ENCODE measurements around the gene SLC25A48.

The SLC25A48 gene

DNA sequence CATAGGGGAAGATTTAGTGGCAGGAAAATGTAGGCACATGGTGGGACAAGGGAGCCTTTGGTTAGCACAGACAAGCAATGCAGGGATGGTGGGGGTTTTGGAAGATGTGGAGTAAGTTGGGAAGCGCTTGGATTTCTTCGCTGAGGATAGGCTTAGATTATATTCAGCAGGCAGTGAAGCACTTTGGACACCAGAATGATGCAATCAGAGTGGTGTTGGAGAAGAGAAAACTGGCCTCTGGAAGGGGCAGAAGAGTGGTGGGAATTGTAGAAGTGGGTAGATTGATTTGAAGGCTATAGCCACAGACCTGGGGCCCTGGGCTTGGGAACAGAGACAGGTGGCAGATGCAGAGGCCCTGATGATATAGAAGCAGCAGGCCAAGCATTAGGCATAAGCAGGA is 28.3 kb downstream of the SLC25A48 start:
- no peak for DNase-seq (ENCODE audit: insufficient read length, low spot score)
- no peak for FAIRE-seq
- no peak for TF ChIP-seq POLR2A (IDR thresholded peaks at IDR 0.05; ENCODE audit: low read depth, low read length)
- no peak for TF ChIP-seq POLR2AphosphoS5 (IDR thresholded peaks at IDR 0.05; ENCODE audit: low read depth, low read length)
- no peak for TF ChIP-seq PAX5 (IDR thresholded peaks at IDR 0.05; ENCODE audit: insufficient read depth, low read length, severe bottlenecking)
- TF ChIP-seq SPI1 (IDR thresholded peaks at IDR 0.05; ENCODE audit: low read depth, low read length) = no peak
- no peak for TF ChIP-seq TAF1 (IDR thresholded peaks at IDR 0.05; ENCODE audit: low read depth, low read length)
- no peak for TF ChIP-seq POU2F2 (IDR thresholded peaks at IDR 0.05; ENCODE audit: low read depth, low read length)

DNA sequence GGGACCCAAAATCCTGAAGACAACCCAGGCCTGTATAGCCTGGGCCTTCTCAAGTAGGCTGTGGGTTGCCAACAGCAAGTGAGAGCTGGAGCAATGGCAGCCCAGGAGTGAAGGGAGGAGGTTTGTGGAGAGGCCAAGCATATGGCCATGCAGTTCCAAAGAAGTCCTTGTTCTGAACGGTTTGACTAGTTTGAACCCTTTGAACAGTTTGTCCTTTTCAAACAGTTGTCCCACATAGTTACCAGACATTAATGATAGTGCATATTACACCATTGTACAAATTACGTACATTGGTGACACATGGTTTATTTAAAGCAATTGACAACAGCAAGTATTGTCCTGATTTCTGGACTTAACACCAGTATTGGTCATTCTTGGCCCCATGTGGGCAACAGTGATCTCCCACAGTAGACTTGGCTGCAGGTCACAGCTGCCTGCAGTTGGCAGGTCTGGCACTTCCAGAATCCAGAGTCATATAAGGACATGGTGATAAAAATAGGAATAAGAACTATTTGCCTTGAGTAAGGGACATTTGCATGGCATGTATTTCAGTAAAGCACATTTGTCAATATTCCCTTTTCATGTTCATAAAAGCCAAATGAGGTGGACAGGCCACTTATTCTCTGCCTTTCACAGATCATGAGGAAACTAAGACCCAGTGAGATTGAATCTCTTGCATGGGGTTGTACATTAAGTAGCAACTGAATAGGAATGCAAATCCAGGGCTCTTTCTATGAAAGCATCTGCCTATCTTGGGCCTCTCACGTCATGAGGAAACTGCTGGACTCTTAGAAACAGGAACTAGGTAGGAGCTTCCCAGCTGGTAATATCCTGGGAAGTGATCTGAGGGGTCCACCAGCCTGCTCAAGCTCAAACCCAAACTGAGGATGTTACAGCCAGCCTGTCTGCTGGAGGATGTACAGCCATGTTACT is 30.3 kb downstream of the SLC25A48 start:
- FAIRE-seq (no peak), DNase-seq (ENCODE audit: insufficient read length, low spot score) (no peak)
- TF ChIP-seq PAX5 (IDR thresholded peaks at IDR 0.05; ENCODE audit: insufficient read depth, low read length, severe bottlenecking) = no peak
- TF ChIP-seq POLR2AphosphoS5 (IDR thresholded peaks at IDR 0.05; ENCODE audit: low read depth, low read length) = no peak
- no peak for TF ChIP-seq SPI1 (IDR thresholded peaks at IDR 0.05; ENCODE audit: low read depth, low read length)
- TF ChIP-seq POU2F2 (IDR thresholded peaks at IDR 0.05; ENCODE audit: low read depth, low read length) = no peak
- no peak for TF ChIP-seq POLR2A (IDR thresholded peaks at IDR 0.05; ENCODE audit: low read depth, low read length)
- TF ChIP-seq TAF1 (IDR thresholded peaks at IDR 0.05; ENCODE audit: low read depth, low read length) = no peak

DNA sequence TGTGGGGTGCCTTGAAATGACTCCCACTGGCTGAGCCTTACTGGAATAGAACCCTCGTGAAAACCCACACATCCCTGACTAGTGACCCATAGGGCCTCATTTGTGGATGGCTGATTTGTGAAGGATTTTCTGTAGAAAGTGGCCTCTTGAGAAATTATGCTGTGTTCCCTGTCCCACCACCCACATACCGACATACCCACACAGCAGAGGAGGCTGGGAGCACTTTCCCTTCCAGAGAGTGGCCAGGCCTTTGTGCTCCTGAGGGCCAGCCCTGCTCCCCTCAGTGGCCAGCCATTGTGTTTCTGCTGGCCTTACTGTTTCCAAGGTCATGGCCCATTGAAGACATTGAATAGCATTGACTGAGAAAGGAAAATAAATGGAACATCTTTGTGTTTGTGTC is 31.6 kb downstream of the SLC25A48 start:
- FAIRE-seq (no peak), DNase-seq (ENCODE audit: insufficient read length, low spot score) (no peak)
- no peak for TF ChIP-seq POLR2AphosphoS5 (IDR thresholded peaks at IDR 0.05; ENCODE audit: low read depth, low read length)
- TF ChIP-seq POLR2A (IDR thresholded peaks at IDR 0.05; ENCODE audit: low read depth, low read length) = no peak
- no peak for TF ChIP-seq POU2F2 (IDR thresholded peaks at IDR 0.05; ENCODE audit: low read depth, low read length)
- TF ChIP-seq SPI1 (IDR thresholded peaks at IDR 0.05; ENCODE audit: low read depth, low read length) = no peak
- TF ChIP-seq PAX5 (IDR thresholded peaks at IDR 0.05; ENCODE audit: insufficient read depth, low read length, severe bottlenecking) = no peak
- TF ChIP-seq TAF1 (IDR thresholded peaks at IDR 0.05; ENCODE audit: low read depth, low read length) = no peak

DNA sequence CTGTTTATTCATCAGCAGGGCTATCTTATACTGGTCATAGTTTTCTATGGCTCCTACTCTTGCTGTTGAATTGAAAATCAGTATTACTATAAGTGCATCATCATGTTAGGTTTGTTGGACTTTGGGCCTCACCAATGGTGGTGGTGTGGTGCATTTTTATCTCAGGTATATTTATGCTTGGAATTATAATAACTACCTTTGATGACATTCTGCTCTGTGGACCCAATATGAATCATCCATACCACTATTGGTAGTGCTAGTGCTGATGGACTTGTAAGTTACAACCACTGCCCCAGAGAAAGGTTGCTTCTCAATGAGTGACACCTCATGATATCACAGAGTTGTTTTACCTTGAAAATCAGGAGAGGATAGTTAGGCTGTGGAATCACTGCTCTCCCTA is 33.1 kb downstream of the SLC25A48 start:
- DNase-seq (ENCODE audit: insufficient read length, low spot score) (no peak), FAIRE-seq (no peak)
- TF ChIP-seq PAX5 (IDR thresholded peaks at IDR 0.05; ENCODE audit: insufficient read depth, low read length, severe bottlenecking) (no peak), POLR2A (IDR thresholded peaks at IDR 0.05; ENCODE audit: low read depth, low read length) (no peak), TAF1 (IDR thresholded peaks at IDR 0.05; ENCODE audit: low read depth, low read length) (no peak), POU2F2 (IDR thresholded peaks at IDR 0.05; ENCODE audit: low read depth, low read length) (no peak), SPI1 (IDR thresholded peaks at IDR 0.05; ENCODE audit: low read depth, low read length) (no peak), POLR2AphosphoS5 (IDR thresholded peaks at IDR 0.05; ENCODE audit: low read depth, low read length) (no peak)

DNA sequence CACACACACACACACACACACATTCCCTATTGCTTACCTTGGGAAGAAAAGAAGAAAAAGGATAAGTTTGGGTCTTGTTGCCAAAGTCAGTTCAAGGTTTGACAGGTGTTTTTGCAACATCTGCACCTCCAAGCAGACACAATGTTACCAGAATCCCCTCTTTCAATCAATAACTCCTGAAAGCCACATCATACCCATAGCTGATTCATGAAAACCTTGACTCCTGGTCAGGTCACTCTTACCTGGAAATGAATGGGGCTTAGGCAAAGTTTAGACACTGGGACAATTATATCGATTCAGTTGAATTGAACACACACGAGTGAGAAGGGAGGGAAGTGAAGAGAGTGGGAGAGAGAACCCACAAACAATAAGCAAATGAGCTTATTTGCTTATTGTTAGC is 34.2 kb downstream of the SLC25A48 start:
- DNase-seq (ENCODE audit: insufficient read length, low spot score) (no peak), FAIRE-seq (no peak)
- no peak for TF ChIP-seq POU2F2 (IDR thresholded peaks at IDR 0.05; ENCODE audit: low read depth, low read length)
- TF ChIP-seq TAF1 (IDR thresholded peaks at IDR 0.05; ENCODE audit: low read depth, low read length) = no peak
- no peak for TF ChIP-seq PAX5 (IDR thresholded peaks at IDR 0.05; ENCODE audit: insufficient read depth, low read length, severe bottlenecking)
- TF ChIP-seq SPI1 (IDR thresholded peaks at IDR 0.05; ENCODE audit: low read depth, low read length) = no peak
- no peak for TF ChIP-seq POLR2A (IDR thresholded peaks at IDR 0.05; ENCODE audit: low read depth, low read length)
- no peak for TF ChIP-seq POLR2AphosphoS5 (IDR thresholded peaks at IDR 0.05; ENCODE audit: low read depth, low read length)

DNA sequence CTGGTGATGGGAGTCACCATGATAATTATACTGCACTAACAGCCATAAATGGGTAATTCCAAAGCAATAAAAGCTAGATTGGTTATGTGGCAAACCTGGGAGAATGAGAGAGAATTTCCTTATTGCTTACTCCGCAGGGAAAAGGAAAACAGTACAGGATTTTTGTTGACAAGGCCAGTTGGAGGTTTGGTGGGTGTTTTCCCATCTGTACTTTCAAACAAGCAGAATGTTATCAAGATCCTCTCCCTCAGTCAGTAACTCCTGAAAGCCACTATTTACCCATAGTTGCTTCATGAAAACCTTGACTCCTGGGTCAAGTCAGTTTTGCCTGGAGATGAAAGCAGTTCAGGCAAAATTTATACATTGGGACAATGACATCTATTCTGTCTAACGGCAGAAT is 34.8 kb downstream of the SLC25A48 start:
- FAIRE-seq = no peak
- TF ChIP-seq POLR2A (IDR thresholded peaks at IDR 0.05; ENCODE audit: low read depth, low read length) (no peak), POU2F2 (IDR thresholded peaks at IDR 0.05; ENCODE audit: low read depth, low read length) (no peak), TAF1 (IDR thresholded peaks at IDR 0.05; ENCODE audit: low read depth, low read length) (no peak), PAX5 (IDR thresholded peaks at IDR 0.05; ENCODE audit: insufficient read depth, low read length, severe bottlenecking) (no peak), POLR2AphosphoS5 (IDR thresholded peaks at IDR 0.05; ENCODE audit: low read depth, low read length) (no peak), SPI1 (IDR thresholded peaks at IDR 0.05; ENCODE audit: low read depth, low read length) (no peak)
- no peak for DNase-seq (ENCODE audit: insufficient read length, low spot score)

DNA sequence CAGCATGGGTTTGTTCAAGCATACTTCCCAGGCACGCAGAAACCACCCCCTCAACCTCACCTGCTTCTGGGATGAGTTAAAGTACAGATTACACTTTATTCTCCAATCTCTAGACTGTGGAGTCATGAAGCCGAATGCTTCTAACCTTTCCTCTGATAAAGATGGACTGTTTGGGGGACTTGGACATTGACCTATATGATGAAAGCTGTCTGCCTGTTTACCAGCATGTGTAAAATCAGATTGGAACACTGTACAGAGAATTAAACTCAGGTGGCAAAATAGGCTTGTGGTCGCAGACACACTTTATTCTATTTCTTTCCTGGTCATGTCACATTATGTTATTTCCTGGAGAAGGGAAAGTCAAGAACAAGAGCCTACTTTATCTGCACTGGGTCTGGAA is 35.5 kb downstream of the SLC25A48 start:
- no peak for FAIRE-seq

DNA sequence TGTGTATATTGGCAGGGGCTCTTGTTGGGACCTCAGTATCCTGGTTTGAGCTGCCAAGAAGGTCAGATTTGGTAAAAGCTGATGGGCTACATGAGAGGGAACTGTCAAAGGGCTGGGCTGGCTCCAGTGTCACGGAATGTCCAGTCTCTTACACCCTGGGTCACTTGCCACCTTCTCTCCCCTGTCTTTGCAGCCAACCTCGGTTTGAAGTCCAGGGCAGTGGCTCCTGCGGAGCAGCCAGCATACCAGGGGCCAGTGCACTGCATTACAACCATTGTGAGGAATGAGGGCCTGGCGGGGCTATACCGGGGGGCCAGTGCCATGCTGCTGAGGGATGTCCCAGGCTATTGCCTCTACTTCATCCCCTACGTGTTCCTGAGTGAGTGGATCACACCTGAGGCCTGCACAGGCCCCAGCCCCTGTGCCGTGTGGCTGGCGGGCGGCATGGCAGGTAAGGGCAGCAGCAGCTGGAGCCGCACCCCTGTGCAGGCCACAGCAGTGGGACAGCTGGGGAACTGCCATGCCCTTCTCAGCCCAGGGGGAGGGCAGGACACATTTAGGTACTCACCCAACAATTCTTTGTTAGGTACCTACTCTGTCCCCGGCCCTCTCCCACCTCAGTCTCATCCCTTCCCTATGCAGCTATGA is 36.9 kb downstream of the SLC25A48 start:
- DNase-seq (ENCODE audit: insufficient read length, low spot score) = no peak
- no peak for FAIRE-seq
- TF ChIP-seq POLR2A (IDR thresholded peaks at IDR 0.05; ENCODE audit: low read depth, low read length) (no peak), SPI1 (IDR thresholded peaks at IDR 0.05; ENCODE audit: low read depth, low read length) (no peak), PAX5 (IDR thresholded peaks at IDR 0.05; ENCODE audit: insufficient read depth, low read length, severe bottlenecking) (no peak), TAF1 (IDR thresholded peaks at IDR 0.05; ENCODE audit: low read depth, low read length) (no peak)

More for the DNA sequence above, 35.5 kb downstream of the SLC25A48 start:
- TF ChIP-seq POU2F2 (IDR thresholded peaks at IDR 0.05; ENCODE audit: low read depth, low read length) = no peak
- TF ChIP-seq TAF1 (IDR thresholded peaks at IDR 0.05; ENCODE audit: low read depth, low read length) = no peak
- no peak for TF ChIP-seq SPI1 (IDR thresholded peaks at IDR 0.05; ENCODE audit: low read depth, low read length)
- no peak for TF ChIP-seq PAX5 (IDR thresholded peaks at IDR 0.05; ENCODE audit: insufficient read depth, low read length, severe bottlenecking)
- no peak for TF ChIP-seq POLR2A (IDR thresholded peaks at IDR 0.05; ENCODE audit: low read depth, low read length)
- no peak for TF ChIP-seq POLR2AphosphoS5 (IDR thresholded peaks at IDR 0.05; ENCODE audit: low read depth, low read length)
- no peak for DNase-seq (ENCODE audit: insufficient read length, low spot score)

DNA sequence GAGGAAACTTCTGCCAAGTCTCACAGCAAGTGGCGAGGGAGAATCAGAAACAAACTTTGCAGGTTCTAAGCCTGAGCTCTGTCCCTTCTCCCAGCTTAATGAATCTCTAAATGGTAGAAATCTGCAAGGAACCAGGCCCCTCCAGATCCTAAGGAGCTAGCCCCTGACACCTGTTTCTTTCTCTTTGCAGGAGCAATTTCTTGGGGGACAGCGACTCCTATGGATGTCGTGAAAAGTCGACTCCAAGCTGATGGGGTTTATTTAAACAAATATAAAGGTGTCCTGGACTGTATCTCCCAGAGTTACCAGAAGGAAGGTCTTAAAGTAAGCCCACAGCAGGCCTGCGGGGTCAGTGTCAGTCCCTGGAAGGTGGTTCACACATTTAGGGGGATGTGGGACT is 39.4 kb downstream of the SLC25A48 start:
- FAIRE-seq = no peak
- TF ChIP-seq SPI1 (IDR thresholded peaks at IDR 0.05; ENCODE audit: low read depth, low read length) = no peak
- no peak for TF ChIP-seq PAX5 (IDR thresholded peaks at IDR 0.05; ENCODE audit: insufficient read depth, low read length, severe bottlenecking)
- no peak for TF ChIP-seq POLR2AphosphoS5 (IDR thresholded peaks at IDR 0.05; ENCODE audit: low read depth, low read length)
- TF ChIP-seq TAF1 (IDR thresholded peaks at IDR 0.05; ENCODE audit: low read depth, low read length) = no peak
- TF ChIP-seq POLR2A (IDR thresholded peaks at IDR 0.05; ENCODE audit: low read depth, low read length) = no peak
- no peak for TF ChIP-seq POU2F2 (IDR thresholded peaks at IDR 0.05; ENCODE audit: low read depth, low read length)
- DNase-seq (ENCODE audit: insufficient read length, low spot score) = no peak

All from GM12891 (cell line).